ENCODE data around the gene KCNK5.

The KCNK5 gene, protein sequence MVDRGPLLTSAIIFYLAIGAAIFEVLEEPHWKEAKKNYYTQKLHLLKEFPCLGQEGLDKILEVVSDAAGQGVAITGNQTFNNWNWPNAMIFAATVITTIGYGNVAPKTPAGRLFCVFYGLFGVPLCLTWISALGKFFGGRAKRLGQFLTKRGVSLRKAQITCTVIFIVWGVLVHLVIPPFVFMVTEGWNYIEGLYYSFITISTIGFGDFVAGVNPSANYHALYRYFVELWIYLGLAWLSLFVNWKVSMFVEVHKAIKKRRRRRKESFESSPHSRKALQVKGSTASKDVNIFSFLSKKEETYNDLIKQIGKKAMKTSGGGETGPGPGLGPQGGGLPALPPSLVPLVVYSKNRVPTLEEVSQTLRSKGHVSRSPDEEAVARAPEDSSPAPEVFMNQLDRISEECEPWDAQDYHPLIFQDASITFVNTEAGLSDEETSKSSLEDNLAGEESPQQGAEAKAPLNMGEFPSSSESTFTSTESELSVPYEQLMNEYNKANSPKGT

DNA sequence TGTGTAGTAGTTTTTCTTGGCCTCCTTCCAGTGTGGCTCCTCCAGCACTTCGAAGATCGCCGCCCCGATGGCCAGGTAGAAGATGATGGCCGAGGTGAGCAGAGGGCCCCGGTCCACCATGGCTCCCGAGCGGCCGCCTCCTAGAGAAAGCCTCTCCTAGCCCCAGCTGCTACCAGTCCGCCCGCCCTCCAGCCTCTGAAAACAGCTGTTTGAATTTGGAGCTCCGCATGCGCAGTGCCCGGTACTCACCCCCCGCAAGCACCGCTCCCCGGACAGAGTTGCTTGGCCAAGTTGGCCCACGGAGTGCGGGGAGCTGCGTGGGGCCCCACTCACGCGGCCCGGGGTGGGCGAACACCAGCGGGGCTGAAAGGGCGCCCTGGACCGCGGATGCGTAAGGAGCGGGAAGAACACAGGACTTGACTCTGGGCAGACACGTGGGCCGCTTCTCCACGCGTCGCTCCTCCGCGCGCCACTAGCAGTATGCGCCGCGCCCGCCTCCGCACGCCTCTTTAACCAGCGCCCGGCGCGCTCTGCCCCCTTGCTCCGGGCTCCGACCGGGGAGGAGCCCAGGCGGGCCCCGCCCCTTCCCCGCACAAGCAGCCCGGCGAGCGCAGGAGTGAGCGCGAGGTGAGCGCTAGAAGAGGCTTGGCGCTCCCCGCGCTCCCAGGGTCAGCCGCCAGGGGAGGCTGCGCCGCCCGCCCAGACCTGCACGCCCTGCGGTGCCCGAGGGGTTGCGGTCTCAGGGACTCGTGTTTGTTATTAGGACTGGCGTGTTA is at the start of gene KCNK5:
KCNK5 (minus strand) TSS at position 484 of the 776 bp plus-strand sequence; CDS start at position 120, 364 bp downstream.
- DNase-seq: peak; percentile 89

DNA sequence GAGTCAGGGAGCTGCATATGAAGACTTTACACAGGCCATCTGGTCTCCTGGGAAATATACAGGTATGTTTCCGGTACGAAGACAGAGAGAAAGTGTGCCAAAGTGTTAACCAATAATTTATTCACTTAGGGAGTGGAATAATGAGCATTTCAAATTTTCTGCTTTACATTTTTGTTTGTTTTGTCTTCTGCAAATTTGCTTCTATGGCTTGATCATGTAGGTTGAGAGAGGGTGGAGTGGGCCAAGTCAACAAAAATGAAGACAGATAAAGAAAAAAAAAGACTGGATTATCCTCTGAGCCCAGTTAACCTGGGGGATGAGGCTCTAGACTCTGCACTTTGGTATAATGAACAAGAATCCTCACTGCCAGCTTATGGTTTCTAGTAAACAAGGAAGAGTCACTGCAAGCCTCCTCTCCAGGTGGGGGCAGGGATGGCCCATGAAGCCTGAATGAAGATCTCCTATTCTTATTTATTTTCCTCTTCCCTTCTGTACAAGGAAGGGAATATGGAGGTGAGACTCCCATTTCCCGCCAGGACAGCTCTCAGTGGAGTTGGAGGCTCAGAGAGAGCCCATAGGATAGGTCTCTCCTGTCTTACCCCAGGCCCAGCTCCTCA is 47.2 kb upstream of the KCNK5 start:
- no peak for DNase-seq

DNA sequence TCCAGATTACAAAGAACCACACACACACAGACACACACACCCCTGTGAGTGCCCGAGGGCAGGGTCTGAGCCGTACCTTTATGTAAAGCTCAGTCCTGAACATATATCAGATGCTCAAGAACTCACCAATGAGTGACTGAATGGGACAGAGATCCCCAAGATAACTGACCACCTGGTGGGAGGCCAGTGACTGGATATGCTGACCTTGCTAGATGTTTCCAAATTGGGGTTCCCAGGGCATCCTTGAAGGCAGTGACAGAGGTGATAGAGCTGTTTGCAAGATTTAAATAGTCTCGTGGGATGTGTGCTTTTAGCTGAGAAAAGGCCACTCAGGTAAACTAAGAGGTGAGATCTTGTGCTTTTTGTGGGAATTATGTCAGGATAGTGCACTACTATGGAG is 45.6 kb upstream of the KCNK5 start:
- no peak for DNase-seq

DNA sequence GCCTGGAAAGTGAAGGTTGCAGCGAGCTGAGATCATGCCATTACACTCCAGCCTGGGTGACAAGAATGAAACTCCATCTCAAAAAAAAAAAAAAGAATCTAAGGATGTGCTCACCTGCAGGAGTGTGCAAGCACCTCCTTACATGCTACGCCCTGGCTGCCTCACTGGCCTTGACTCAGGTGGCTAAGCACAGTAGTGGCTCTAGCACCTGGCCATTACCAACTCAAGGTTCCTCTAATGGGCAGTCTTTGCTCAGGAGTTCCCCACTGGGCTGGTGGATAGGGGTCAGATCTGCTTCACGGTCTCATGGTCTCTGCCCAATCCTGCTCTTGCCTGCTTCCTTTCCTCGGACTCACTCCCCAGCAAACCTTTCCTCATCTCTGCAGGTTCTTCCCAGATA is 45.2 kb upstream of the KCNK5 start:
- DNase-seq: no peak

DNA sequence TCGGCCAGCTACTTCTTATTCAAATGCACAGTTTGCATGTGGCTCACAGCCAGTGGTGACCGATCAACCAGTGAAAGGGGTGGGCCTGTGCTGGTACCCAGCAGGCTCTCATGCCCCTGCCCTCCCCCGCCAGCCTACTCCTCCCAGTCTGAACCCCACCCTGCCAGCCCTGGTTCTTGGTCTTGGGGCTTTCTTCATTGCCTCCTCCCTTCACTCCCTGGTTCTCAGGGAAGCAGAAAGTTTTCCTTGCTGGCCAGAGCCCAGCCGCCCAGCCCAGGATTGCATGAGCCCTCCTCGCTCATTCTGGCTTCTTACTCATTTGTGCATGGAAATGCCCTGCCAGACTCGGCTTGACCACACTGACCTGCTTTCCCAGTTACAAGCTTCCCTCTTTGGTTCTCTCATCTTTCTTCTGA is 44.1 kb upstream of the KCNK5 start:
- DNase-seq: no peak

DNA sequence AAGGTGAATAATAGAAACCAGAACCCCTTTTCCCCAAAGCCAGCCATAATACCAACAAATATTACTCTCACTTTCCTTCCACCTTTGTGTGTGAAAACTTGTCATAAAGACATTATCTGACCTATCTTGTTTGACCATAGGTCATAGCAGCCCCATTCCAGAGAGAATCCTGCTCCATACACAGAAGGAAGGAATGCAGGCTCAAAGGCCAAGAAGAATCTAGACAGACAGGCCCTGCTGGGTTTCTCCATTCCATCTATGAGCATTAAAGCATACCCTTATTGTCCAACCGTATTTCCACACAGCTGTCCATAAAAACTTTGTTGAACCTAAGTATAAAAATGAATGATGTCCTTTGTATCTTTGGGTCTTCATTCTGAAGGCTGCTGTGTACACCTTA is 40.7 kb upstream of the KCNK5 start:
- DNase-seq: no peak

DNA sequence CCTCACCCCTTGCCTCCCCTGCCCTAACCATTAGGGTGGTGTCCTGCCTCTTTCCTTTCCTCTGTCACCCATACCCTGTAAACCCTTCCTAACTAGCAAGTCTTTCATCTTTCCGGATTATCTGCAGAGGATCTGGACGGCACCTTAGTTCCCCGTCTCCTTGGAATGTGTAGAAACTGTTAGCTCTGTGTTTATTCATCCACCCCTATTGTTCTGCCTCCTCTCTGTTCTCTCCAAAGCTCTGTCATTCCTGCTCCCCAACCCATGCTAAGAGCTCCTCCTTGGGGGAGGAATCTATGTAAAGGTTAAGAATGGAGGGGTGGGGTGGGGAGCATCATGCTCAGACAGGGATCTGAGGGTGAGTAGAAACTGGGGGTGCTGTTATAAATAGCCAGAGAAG is 39.4 kb upstream of the KCNK5 start:
- DNase-seq: no peak

DNA sequence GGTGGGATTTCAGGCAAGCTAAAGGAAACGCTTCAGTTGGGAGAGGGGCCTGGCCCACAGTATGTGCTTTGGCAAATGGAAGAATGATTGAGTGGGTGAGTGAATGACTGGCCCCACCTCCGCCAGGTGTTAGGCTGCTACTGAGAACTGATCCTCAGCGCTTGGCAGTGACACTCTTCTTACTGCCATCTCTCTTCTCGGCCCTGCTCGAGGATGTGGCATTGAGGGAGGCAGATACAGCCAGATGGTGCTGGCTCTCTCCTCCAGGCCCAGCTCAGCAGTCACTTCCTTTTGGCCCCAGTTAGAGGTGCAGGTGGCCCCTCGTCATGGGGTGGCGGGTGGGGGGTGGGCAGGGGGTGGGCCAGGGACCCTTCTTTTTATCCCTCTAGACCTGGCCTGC is 38.9 kb upstream of the KCNK5 start:
- DNase-seq: peak; percentile 87

DNA sequence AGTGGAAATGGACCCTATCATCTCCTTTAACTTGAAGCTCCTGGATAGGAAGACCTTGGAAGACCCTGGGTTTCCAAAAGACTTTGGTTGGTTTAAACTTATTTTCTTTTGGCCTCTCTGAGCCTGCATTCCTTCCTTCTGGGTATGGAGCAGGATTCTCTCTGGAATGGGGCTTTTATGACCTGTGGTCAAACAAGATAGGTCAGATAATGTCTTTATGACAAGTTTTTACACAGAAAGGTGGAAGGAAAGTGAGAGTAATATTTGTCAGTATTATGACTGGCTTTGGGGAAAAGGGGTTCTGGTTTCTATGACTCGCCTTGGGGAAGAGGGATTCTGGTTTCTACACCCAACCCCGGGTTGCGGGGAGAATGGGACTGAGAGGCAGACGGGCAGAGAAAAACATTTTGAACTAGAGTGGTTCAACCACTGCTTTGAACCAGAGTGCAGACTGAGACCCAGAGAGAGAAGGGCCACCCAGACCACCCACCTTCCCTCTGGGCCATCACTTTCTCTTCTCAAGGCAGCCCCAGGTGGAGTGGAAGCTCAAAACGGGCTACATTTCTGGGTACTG is 37.6 kb upstream of the KCNK5 start:
- DNase-seq: no peak

DNA sequence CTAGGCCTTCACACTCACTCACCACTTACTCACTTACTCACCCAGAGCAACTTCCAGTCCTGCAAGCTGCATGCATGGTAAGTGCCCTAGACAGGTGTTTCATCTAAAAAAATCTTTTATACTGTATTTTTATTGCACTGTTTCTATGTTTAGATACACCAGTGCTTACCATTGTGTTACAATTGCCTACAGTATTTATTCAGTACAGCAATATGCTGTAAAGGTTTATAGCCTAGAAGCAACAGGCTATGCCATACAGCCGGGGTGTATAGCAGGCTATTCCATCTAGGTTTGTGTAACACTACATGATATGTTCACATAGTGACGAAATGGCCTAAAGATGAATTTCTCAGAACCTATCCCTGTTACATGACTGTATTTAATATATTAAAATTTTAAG is 37.1 kb upstream of the KCNK5 start:
- peak; percentile 74 for DNase-seq

DNA sequence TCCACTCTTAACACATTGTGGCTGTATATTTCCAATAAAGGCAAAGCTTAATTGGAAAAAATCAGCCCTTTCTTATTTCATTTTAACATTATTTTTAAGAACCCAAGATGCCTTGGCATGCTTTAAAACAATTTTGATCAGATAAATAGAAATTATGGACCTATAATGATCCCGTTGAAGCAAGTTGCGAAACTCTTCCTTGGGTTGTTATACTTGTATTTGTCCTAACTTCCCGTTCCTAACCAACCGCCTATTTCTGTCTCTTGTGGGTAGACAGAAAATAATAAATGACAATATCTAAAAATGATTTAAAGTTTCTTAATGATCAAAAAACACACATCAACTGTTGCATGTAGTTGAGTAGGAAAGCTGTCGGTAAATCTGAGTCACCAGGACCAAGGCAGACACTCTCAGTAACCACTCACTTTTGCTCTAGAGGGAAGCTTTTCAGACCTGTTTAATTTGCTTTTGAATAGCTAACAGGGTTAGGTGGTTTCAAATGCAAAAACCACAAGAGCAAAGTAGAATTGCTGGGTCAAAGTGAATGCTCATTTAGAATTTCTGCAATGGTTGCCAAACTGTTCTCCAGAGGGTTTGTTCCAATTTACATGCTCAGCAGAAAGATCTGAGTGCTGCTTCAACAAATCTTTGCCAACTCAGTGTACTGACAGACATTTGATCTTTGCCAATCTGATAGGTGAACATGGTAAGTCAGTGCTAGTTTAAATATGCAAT is 34.2 kb upstream of the KCNK5 start:
- DNase-seq: peak; percentile 38

DNA sequence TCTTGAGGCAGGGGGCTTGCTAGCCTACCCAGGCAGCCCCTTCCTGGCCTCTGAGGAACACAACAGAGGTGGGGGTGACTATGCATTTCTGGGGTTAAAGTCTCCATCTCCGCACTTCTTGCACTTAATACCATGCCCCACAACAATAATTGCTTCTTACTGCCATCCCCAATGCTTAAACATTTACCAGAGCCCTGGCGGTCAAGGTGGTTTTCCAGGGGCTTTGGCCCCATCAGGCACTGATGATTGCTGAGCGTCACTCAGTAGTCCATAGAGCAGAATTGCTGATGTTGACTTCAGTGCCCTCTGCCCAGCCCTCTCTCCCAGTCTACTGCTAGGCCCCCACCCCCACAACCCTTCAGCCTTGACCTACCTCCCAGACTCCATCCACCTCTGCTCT is 32.5 kb upstream of the KCNK5 start:
- no peak for DNase-seq

DNA sequence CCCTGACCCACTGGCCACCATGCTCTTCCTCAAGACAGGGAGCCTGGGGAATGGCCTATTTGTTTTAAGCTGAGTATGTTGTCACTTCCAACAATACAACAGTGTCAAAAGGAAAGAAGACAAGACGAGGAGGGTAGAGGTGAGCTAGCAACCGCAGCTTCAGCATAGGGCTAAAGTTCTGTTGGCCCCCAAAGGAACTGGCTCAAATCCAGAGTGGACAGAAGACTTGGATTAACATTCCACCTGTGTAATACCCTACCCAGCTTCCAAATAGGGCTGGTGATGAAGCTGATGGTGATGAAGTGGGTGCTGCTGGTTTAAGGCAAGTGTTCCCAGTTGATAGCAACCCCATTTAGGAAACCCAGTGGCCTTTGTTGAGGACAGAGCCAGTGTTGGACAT is 31.7 kb upstream of the KCNK5 start:
- DNase-seq: no peak

DNA sequence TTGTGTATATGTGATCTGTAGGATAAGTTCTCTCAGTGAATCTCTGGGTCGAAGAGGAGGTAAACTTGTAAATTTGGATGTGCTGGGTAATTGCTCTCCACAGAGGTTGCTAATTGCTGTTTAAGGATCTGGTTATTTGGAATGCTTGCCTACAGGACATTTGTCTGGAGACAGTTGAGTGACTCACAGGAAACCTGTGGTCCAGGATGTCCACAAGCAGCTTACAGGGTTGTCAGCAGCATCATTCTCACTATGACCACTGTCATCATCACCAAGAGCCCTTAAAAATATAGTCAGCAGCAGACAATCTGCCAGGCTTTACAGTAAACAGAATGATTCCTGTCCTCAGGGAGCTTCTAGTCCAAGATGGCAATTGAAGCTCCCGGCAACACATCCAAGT is 31.2 kb upstream of the KCNK5 start:
- no peak for DNase-seq

DNA sequence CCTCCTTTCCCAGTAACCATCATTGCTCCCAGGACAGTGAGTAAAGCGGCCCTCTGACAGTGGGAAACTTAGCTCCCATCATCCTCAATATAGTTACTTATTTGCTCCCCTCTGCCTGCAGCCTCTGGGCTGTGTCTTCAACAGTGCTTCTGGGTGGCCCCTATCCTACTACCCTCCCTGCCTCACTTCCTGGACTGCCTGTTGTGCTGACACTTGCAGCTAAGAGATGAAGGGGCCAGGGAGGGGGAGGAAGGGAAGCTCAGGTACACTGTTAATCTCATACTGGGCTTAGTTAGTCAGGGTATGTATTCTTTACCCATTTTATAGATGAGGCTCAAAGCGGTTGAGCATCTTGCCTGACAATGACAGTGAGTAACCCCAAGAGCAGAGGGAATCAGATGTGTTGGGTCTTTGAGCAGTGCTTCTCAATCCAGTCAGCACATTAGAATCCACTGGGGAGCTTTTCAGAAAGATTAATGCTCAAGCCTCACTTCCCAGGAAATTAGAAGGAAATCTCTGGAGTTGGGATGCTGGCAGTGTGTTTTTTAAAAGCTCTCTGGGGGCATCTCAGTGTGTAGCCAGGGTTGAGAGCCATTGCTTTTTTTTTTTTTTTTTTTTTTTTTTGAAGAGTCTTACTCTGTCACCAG is 27.1 kb upstream of the KCNK5 start:
- DNase-seq: peak; percentile 16

DNA sequence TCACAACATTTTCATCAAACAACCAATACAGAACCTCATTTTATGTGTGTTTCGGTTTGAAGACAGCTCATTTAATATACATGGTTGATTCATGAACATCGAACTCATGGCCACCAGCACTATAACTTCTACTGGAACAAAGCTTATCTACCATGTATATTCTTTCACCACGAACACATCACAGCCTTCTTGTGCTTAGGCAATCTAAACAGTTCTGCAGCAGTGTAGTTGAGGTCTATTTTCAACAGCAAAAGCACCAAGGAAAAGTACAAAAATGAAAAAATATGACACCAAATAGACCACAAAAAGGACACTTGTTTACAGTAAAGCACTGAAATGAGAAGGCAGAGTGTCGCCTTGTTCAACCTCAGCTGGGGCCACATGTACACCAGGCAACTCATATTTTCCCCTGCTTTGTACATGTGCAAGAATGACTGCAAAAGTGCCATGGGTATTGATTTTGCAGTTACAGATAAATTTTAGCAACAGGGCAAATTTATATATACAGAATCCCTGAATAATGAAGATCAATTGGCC is 25.8 kb upstream of the KCNK5 start:
- no peak for DNase-seq

DNA sequence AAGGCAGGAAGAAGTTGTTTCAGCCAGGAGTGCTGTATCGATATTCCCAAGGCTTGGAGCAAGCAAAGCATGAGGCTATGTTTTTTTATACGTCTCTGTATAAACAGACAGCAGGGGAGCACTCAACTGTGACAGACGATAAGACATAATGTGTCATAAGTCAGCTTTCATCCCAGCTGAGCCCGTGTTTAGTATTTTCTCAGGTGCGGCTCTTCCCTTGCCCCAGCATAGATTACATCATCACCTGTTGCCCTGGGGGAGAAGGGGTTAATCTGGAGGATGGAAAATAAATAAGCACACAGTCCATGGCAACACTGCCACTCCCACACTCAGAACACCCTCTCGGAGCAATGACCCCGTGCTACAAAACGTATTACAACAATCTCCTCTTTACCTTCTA is 22.1 kb upstream of the KCNK5 start:
- DNase-seq: peak; percentile 97

DNA sequence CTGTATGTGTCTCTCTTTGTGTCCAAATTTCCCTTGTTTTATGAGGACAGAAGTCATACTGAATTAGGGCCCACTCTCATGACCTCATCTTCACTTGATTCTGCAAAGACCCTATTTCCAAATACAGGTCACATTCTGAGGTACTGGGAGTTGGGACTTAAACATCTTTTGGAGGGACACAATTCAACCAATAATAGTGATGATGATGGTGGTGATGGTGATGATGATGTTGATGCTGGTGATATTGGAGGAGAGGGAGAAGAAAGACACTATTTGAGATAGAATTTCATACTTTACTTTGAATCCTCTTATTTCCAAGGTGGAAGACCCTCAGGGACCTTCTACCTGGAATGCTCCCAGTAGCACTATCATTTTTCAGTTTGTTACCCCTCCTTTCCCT is 21.2 kb upstream of the KCNK5 start:
- no peak for DNase-seq

DNA sequence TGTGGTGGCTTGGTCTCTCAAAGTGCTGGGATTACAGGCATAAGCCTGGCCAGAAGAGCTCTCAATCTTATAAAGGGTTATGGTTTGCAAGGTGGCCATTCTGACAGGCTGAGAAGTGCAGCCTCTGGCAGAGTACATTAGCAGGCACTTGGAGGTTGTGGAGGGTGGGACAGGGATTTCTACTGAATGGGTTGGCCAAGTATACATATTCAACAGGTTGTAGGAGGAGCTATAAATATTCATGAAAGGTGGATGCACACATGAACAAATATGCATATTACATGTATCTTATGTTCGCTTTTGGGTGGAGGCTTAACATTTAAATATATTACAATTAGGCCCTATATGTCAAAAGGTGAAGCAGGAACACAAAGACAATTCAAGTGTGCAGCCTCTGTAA is 20.0 kb upstream of the KCNK5 start:
- DNase-seq: no peak

DNA sequence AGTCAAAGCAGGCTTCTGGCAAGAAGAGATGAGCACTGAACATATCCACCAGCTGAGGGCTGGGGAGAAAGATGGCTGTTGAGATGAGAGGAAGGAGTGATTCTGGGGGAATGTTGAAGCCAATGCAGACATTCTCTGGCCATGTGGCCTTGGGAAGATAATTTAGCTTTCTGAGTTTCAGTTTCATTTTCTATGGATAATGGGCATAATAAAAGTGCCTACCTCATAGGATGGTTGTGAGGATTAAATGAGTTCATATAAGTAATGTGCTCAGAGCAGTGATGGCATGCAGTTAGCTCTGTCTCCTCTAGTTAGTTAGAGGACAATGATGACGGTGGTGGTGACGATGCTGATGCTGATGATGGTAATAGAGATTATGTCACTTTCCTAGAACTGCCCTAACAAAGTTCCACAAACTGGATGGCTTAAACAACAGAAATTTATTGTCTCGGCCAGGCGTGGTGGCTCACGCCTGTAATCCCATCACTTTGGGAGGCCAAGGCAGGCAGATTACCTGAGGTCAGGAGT is 18.5 kb upstream of the KCNK5 start:
- DNase-seq: no peak

DNA sequence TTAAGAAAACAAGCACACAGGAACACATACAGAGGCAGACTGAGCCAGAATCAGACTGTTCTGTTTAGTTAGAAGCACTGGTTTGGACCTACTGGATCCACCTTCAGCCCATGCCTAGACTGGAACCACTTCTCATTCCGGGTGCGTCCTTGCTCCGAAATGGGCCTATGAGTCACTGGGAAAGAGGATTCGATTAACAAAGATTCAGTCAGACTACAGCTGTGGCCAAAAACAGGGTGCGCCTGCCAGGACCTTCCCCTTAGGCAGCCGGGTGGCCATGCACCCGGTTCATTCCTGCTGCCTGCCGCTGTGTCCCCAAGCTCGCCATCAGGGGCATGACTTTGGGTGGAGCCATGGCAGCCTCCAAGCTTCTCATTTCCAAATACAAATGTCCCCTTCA is 14.5 kb upstream of the KCNK5 start:
- DNase-seq: no peak
